SU-DHL-6 (cell line): Measurements from ENCODE around the gene CTNNBL1.

ENCODE experiments used
- H2AFZ ChIP-seq: fragments of 200-600 bp; sonication (generic); 2 replicates; pipeline ENCODE4 v1.6.1; 2014; ENCODE audit warnings: low read depth, mild to moderate bottlenecking, moderate library complexity, mixed read lengths, antibody characterized with exemption, low read length; ENCODE audit not compliant: severe bottlenecking
- H3F3A ChIP-seq: fragments of 200-600 bp; shearing (Covaris generic); 2 replicates; pipeline ENCODE4 v1.6.0; 2016; ENCODE audit warnings: antibody characterized with exemption, mild to moderate bottlenecking; ENCODE audit not compliant: insufficient read depth
- H3K27ac ChIP-seq: fragments of 200-600 bp; sonication (generic); 2 replicates; pipeline ENCODE4 v1.5.1; 2016; ENCODE audit warnings: low read depth, mild to moderate bottlenecking, low read length, moderate library complexity, mixed read lengths
- H3K27me3 ChIP-seq: fragments of 200-600 bp; sonication (generic), shearing (Covaris generic); 2 replicates; pipeline ENCODE4 v1.6.0; 2014; ENCODE audit warnings: mild to moderate bottlenecking, low read length
- H3K36me3 ChIP-seq: fragments of 200-600 bp; sonication (generic); 2 replicates; pipeline ENCODE4 v1.6.1; 2014; ENCODE audit warnings: mild to moderate bottlenecking, low read length, mixed read lengths
- H3K4me2 ChIP-seq: fragments of 300-600, 200-600 bp; shearing (Covaris generic), sonication (generic); 2 replicates; pipeline ENCODE4 v1.6.0; 2014; ENCODE audit warnings: low read length, low read depth, mild to moderate bottlenecking; ENCODE audit not compliant: poor library complexity, severe bottlenecking
- H3K4me3 ChIP-seq: fragments of 200-600 bp; sonication (generic); 2 replicates; pipeline ENCODE4 v1.5.1; 2014; ENCODE audit warnings: antibody characterized with exemption, low read length, mild to moderate bottlenecking, mixed read lengths; ENCODE audit not compliant: insufficient read depth, poor library complexity, severe bottlenecking
- H3K79me2 ChIP-seq: fragments of 200-600 bp; sonication (generic); 2 replicates; pipeline ENCODE4 v1.6.1; 2014; ENCODE audit warnings: mild to moderate bottlenecking, low read length, moderate library complexity; ENCODE audit not compliant: insufficient read depth
- H3K9ac ChIP-seq: fragments of 200-600 bp; sonication (generic); 2 replicates; pipeline ENCODE4 v1.7.0; 2014; ENCODE audit warnings: mild to moderate bottlenecking, low read length
- H3K9me2 ChIP-seq: fragments of 200-600 bp; sonication (generic); replicated peaks from 2 replicates; pipeline ENCODE4 v1.6.1; 2014; ENCODE audit warnings: low read length; ENCODE audit not compliant: insufficient read depth
- H3K9me3 ChIP-seq: fragments of 200-600 bp; sonication (generic); 2 replicates; pipeline ENCODE4 v1.6.1; 2014; ENCODE audit warnings: low read length, mixed read lengths; ENCODE audit not compliant: insufficient read depth
- H4K20me1 ChIP-seq: fragments of 200-600 bp; sonication (generic); 2 replicates; pipeline ENCODE4 v1.6.1; 2014; ENCODE audit warnings: low read depth, mild to moderate bottlenecking, antibody characterized with exemption, low read length, moderate library complexity, mixed read lengths
- EZH2phosphoT487 ChIP-seq: fragments of 200-600 bp; sonication (generic), shearing (Covaris generic); conservative IDR thresholded peaks from 2 replicates; pipeline ENCODE4 v1.6.1; 2018; ENCODE audit warnings: mild to moderate bottlenecking, antibody characterized with exemption, low read length, moderate library complexity, mixed read lengths
- TF ChIP-seq, protein P1 (sequence below): fragments of 200-600 bp; sonication (generic); IDR thresholded peaks from one replicate; pipeline ENCODE4 v1.5.1; 2017; ENCODE audit warnings: antibody characterized with exemption, mild to moderate bottlenecking, low read length, moderate library complexity; ENCODE audit not compliant: insufficient read depth, poor library complexity, severe bottlenecking

The CTNNBL1 gene

GRCh38 chr20:37757550-37757949 is 63.7 kb downstream of the CTNNBL1 start:
- Histone ChIP-seq H3K4me3 (no peak overlapping the region), H3K4me2 (no peak overlapping the region), H3K9me2 (no peaks in the 10 kb centered on the region), H2AFZ (no peak overlapping the region), H3K36me3 (no peaks in the 10 kb centered on the region), H3F3A (no peaks in the 10 kb centered on the region), H3K27me3 (no peaks in the 10 kb centered on the region), H3K27ac (no peak overlapping the region), H3K9me3 (no peaks in the 10 kb centered on the region), H3K9ac (no peak overlapping the region), H4K20me1 (no peaks in the 10 kb centered on the region), H3K79me2 (no peaks in the 10 kb centered on the region)
- TF ChIP-seq, protein P1, sequence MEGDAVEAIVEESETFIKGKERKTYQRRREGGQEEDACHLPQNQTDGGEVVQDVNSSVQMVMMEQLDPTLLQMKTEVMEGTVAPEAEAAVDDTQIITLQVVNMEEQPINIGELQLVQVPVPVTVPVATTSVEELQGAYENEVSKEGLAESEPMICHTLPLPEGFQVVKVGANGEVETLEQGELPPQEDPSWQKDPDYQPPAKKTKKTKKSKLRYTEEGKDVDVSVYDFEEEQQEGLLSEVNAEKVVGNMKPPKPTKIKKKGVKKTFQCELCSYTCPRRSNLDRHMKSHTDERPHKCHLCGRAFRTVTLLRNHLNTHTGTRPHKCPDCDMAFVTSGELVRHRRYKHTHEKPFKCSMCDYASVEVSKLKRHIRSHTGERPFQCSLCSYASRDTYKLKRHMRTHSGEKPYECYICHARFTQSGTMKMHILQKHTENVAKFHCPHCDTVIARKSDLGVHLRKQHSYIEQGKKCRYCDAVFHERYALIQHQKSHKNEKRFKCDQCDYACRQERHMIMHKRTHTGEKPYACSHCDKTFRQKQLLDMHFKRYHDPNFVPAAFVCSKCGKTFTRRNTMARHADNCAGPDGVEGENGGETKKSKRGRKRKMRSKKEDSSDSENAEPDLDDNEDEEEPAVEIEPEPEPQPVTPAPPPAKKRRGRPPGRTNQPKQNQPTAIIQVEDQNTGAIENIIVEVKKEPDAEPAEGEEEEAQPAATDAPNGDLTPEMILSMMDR: no peak
- no peak for TF ChIP-seq EZH2phosphoT487

GRCh38 chr20:37758332-37758731 is 64.5 kb downstream of the CTNNBL1 start:
- H3F3A ChIP-seq: no peaks in the 10 kb centered on the region
- H3K9ac ChIP-seq: no peak overlapping the region
- H3K9me2 ChIP-seq: no peaks in the 10 kb centered on the region
- H3K4me3 ChIP-seq: no peak overlapping the region
- H3K36me3 ChIP-seq: no peaks in the 10 kb centered on the region
- no peak overlapping the region for H3K4me2 ChIP-seq
- TF ChIP-seq, protein P1: no peak
- TF ChIP-seq EZH2phosphoT487: no peak
- no peaks in the 10 kb centered on the region for H3K27me3 ChIP-seq
- no peaks in the 10 kb centered on the region for H3K9me3 ChIP-seq
- no peaks in the 10 kb centered on the region for H3K79me2 ChIP-seq
- H2AFZ ChIP-seq: no peak overlapping the region
- H3K27ac ChIP-seq: no peak overlapping the region
- no peaks in the 10 kb centered on the region for H4K20me1 ChIP-seq

DNA sequence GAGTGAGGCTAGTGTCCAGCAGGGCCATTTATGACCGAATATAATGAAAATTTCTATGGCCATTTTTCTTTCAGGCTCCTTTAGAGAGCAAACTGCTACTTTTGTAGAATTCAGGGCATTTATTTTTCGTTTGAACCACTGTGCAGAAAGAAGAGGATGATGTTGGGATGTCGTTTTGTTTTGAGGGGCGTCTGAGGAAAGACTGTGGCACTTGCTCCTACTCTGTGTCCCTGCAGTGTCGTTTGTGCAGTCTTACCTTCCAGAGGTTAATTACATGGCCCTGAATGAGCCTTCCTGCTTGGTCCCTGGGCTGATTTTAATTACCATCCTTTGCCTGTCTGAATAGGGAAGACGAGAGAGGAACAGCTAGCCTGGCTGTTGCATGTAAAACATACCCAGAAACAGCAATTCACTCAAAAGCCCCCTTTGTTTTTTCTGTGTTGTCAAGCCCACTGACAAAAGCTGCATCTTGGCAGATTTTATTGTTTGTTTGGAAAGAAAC is 65.3 kb downstream of the CTNNBL1 start:
- TF ChIP-seq EZH2phosphoT487: no peak
- TF ChIP-seq, protein P1: no peak
- no peaks in the 10 kb centered on the region for H3F3A ChIP-seq
- no peak overlapping the region for H3K4me3 ChIP-seq
- no peak overlapping the region for H3K4me2 ChIP-seq
- no peaks in the 10 kb centered on the region for H3K9me3 ChIP-seq
- H3K36me3 ChIP-seq: no peaks in the 10 kb centered on the region
- H4K20me1 ChIP-seq: no peaks in the 10 kb centered on the region
- no peak overlapping the region for H2AFZ ChIP-seq
- H3K79me2 ChIP-seq: no peaks in the 10 kb centered on the region
- no peak overlapping the region for H3K9ac ChIP-seq
- H3K27me3 ChIP-seq: no peaks in the 10 kb centered on the region
- H3K9me2 ChIP-seq: no peaks in the 10 kb centered on the region
- H3K27ac ChIP-seq: no peak overlapping the region
